Putamen (tissue), 1 donor: Measurements from ENCODE around the gene TIMELESS.
"Not testable (repeated sequence)": the region's sequence is repeated elsewhere in the genome, so short reads cannot be mapped to it uniquely, and the experiment has no call there.

Experiments
- DNase-seq: peaks from one replicate; pipeline ENCODE4 v3.0.0-alpha.2; 2016; ENCODE audit warnings: low spot score

TIMELESS gene

GRCh38 chr12:56408799-56409417 lies 40.3 kb downstream of the TIMELESS start:
- DNase-seq, result no peak

- not testable (repeated sequence) for DNase-seq
Observed at GRCh38 chr12:56404227-56404626, 45.0 kb downstream of the TIMELESS start.

GRCh38 chr12:56401612-56402011 lies 47.6 kb downstream of the TIMELESS start:
- DNase-seq, result not testable (repeated sequence)

GRCh38 chr12:56401125-56401524 lies 48.1 kb downstream of the TIMELESS start:
- not testable (repeated sequence) for DNase-seq

GRCh38 chr12:56399466-56399865 lies 49.8 kb downstream of the TIMELESS start:
- not testable (repeated sequence) for DNase-seq

- DNase-seq, result no peak
Observed at GRCh38 chr12:56398324-56398723, 50.9 kb downstream of the TIMELESS start.

GRCh38 chr12:56392331-56392730 lies 56.9 kb downstream of the TIMELESS start:
- DNase-seq, result no peak

GRCh38 chr12:56391721-56392120 lies 57.5 kb downstream of the TIMELESS start:
- DNase-seq, result no peak

- DNase-seq, result no peak
Observed at GRCh38 chr12:56389412-56389811, 59.8 kb downstream of the TIMELESS start.

GRCh38 chr12:56387152-56387736 lies 62.0 kb downstream of the TIMELESS start:
- no peak for DNase-seq

- DNase-seq, result no peak
Observed at GRCh38 chr12:56385873-56386272, 63.4 kb downstream of the TIMELESS start.

GRCh38 chr12:56382611-56383010 lies 66.6 kb downstream of the TIMELESS start:
- DNase-seq, result no peak

- no peak for DNase-seq
Observed at GRCh38 chr12:56377989-56378316, 71.3 kb downstream of the TIMELESS start.

GRCh38 chr12:56377310-56377988 lies 71.8 kb downstream of the TIMELESS start:
- no peak for DNase-seq

GRCh38 chr12:56375598-56376434 lies 73.4 kb downstream of the TIMELESS start:
- DNase-seq, result no peak

GRCh38 chr12:56374726-56375597 lies 74.3 kb downstream of the TIMELESS start:
- DNase-seq, result no peak

- DNase-seq, result no peak
Observed at GRCh38 chr12:56373515-56373914, 75.7 kb downstream of the TIMELESS start.

- DNase-seq, result no peak
Observed at GRCh38 chr12:56366948-56367347, 82.3 kb downstream of the TIMELESS start.
